Vagina (tissue), 2 donors: Measurements from ENCODE around the gene ZER1.

ENCODE experiments used
- CTCF ChIP-seq, 3 experiments: fragments of 450-650 bp in 2 of 3; fragments of 200-600 bp in 1 of 3; sonication (generic) in 1 of 3; IDR thresholded peaks; one replicate each; pipeline ENCODE4 v1.5.1; 2017 to 2019; ENCODE audit warnings: antibody characterized with exemption in 3 of 3, mild to moderate bottlenecking in 2 of 3, moderate library complexity in 2 of 3
- POLR2A ChIP-seq, 2 donors: fragments of 450-650 bp; IDR thresholded peaks; one replicate each; pipeline ENCODE4 v1.6.1; 2017; ENCODE audit warnings: antibody characterized with exemption in 2 of 2, mild to moderate bottlenecking in 2 of 2, moderate library complexity in 2 of 2

- TF ChIP-seq POLR2A (IDR thresholded peaks at IDR 0.05) (no peak), CTCF (IDR thresholded peaks at IDR 0.05) (no peak)
Observed at GRCh38 chr9:128785427-128785826, 13.7 kb upstream of the ZER1 start.
